HEK293T (cell line): ENCODE results near the gene MROH7.

Source experiments
- CTCF ChIA-PET: fragments of 350-600 bp; formaldehyde crosslinking; extraction: SDS; loops from one replicate; lab custom pipeline; 2021; ENCODE audit warnings: antibody characterized with exemption, inconsistent platforms; lab: Yijun Ruan, JAX
- POLR2A ChIA-PET: fragments of 350-600 bp; formaldehyde crosslinking; extraction: SDS; loops from one replicate; lab custom pipeline; 2020; ENCODE audit warnings: antibody characterized with exemption, inconsistent platforms; lab: Yijun Ruan, JAX
- DNase-seq: peaks from one replicate; pipeline ENCODE4 v3.0.0; 2012; ENCODE audit warnings: mixed read lengths; ENCODE audit errors: extremely low spot score
- ARNT ChIP-seq: fragments of 450-650 bp; IDR thresholded peaks from 2 replicates; pipeline ENCODE4 v1.6.1; 2017; ENCODE audit warnings: mild to moderate bottlenecking
- BHLHE40 ChIP-seq: fragments of 450-650 bp; IDR thresholded peaks from 2 replicates; pipeline ENCODE4 v1.6.1; 2016; ENCODE audit warnings: mild to moderate bottlenecking, moderate library complexity, borderline replicate concordance
- CTBP1 ChIP-seq: fragments of 450-650 bp; IDR thresholded peaks from 2 replicates; pipeline ENCODE4 v1.6.1; 2016; ENCODE audit warnings: borderline replicate concordance
- ELF4 ChIP-seq: fragments of 450-650 bp; IDR thresholded peaks from 2 replicates; pipeline ENCODE4 v1.6.1; 2017; ENCODE audit warnings: antibody characterized with exemption
- FOXA1 ChIP-seq: fragments of 450-650 bp; IDR thresholded peaks from 2 replicates; pipeline ENCODE4 v1.6.1; 2016; ENCODE audit warnings: mild to moderate bottlenecking
- FOXK2 ChIP-seq: fragments of 450-650 bp; IDR thresholded peaks from 2 replicates; pipeline ENCODE4 v1.6.1; 2016; ENCODE audit warnings: mild to moderate bottlenecking
- FOXM1 ChIP-seq: fragments of 450-650 bp; IDR thresholded peaks from 2 replicates; pipeline ENCODE4 v1.6.1; 2017; ENCODE audit warnings: mild to moderate bottlenecking, borderline replicate concordance
- HDGF ChIP-seq: fragments of 450-650 bp; IDR thresholded peaks from 2 replicates; pipeline ENCODE4 v1.6.1; 2017; ENCODE audit warnings: antibody characterized with exemption, borderline replicate concordance
- L3MBTL2 ChIP-seq: fragments of 450-650 bp; conservative IDR thresholded peaks from 2 replicates; pipeline ENCODE4 v1.6.1; 2016; ENCODE audit warnings: mild to moderate bottlenecking
- LEF1 ChIP-seq: fragments of 450-650 bp; IDR thresholded peaks from 2 replicates; pipeline ENCODE4 v1.6.1; 2017; ENCODE audit warnings: mild to moderate bottlenecking, borderline replicate concordance
- NFRKB ChIP-seq: fragments of 450-650 bp; IDR thresholded peaks from 2 replicates; pipeline ENCODE4 v1.6.1; 2016; ENCODE audit warnings: mild to moderate bottlenecking, moderate library complexity
- PKNOX1 ChIP-seq: fragments of 450-650 bp; IDR thresholded peaks from 2 replicates; pipeline ENCODE4 v1.6.1; 2016
- SP1 ChIP-seq: fragments of 450-650 bp; IDR thresholded peaks from 2 replicates; pipeline ENCODE4 v1.6.1; 2017
- SUZ12 ChIP-seq: fragments of 450-650 bp; IDR thresholded peaks from 2 replicates; pipeline ENCODE4 v1.6.1; 2016; ENCODE audit warnings: mild to moderate bottlenecking
- TARDBP ChIP-seq: fragments of 450-650 bp; IDR thresholded peaks from 2 replicates; pipeline ENCODE4 v1.6.1; 2016
- ZNF384 ChIP-seq: fragments of 450-650 bp; IDR thresholded peaks from 2 replicates; pipeline ENCODE4 v1.6.1; 2016

The MROH7 gene

DNA sequence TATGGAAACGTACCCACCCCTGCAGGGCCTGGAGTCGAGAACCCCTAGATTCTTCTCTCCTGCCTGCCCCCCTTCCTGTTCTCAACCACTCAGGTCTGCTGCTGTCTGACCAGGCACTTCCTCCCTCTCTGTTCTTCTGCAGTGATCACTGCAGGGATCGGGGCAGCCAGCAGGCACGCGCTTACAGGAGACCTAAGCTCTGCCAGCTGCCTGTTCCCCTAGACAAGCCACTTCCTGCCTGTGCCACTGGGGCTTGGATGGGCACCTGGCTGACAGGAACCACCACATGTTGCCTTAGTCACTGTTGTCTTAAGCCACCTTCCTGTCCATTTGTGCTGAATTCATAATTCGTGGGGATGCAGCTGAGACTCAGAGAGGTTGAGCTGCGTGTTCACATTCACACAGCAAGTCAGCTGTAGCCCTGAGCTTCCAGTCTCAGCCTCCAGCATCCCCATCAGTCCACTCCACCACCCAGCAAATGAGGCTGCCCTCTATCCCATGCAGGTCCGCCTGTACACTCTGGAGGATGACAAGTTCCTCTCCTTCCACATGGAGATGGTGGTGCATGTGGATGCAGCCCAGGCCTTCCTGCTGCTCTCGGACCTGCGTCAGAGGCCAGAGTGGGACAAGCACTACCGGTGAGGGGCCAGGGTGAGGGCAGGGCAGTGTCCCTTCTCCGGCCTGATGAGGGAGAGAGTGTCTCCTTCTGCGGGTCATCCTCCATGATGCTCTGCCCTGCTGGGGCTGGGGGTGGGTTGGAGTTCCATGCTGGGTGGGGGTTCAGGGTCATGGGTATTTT, 36.8 kb upstream of the MROH7 start:
- ChIA-PET POLR2A (no interaction called here), CTCF (interaction anchor here (0.7 kb wide), 1 partner anchor 552 kb away, joined by 3 read pairs; the partner anchor contains the start of gene TMEM59)
- DNase-seq = no peak
- no peak for TF ChIP-seq FOXA1
- TF ChIP-seq TARDBP = no peak
- TF ChIP-seq SUZ12 = no peak

DNA sequence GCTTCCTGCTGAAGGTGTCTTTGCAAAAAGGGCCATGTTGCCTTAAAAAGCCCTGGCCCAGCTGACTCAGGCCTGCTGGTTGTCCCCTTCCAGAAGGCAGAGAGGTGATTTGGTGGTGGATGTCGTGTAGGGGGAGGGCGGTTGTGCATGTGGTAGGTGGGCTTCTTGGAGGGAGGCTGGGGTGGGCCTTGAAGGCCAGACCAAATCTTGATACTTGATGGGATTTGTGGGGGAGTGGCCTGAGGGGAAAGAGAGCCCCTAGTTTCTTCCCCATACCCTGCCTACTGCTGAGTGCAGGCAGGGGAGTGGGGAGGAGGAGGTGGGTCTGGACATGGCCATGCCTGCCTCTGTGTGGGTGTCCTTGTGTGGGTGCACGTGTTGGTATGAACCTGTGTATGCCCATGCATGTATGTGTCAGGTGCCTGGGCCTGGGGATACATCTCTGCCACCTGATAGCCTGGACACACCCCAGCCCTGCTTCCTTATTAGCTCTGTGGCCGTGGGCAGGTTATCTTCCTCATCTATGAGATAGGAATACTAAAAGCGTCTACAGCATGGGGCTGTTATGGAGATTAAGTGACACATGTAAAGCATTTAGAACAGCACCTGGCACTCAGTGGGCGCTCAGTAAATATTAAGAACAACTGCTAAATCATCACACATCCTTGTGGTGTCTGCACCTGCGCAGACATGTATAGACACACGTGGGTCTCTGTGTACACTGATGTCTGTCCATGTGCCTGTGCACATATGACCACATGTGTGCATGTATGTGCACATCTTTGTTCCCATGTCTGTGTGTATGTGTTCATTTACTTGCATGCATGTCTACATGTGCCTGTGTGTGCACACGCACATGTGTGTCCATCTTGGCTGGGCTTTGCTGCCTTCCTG, 35.2 kb upstream of the MROH7 start:
- CTCF ChIA-PET = no interaction called here
- DNase-seq = no peak
- TF ChIP-seq ELF4 = no peak
- TF ChIP-seq CTBP1 = no peak
- no peak for TF ChIP-seq L3MBTL2
- TF ChIP-seq NFRKB = no peak
- no peak for TF ChIP-seq TARDBP
- TF ChIP-seq FOXK2 = no peak
- POLR2A ChIA-PET = no interaction called here

DNA sequence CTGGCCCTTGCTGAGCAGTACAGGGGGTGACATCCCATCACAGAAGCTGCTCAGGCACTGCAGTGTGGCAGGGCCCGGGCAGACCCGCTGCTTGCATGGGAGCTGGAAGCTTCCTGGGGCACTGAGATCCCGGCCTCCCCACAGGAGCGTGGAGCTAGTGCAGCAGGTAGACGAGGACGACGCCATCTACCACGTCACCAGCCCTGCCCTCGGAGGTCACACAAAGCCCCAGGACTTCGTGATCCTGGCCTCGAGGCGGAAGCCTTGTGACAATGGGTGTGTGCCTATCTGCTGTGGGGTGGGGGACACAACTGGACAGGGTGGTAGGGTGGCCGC, 34.6 kb upstream of the MROH7 start:
- TF ChIP-seq BHLHE40 (no peak), ZNF384 (no peak), SUZ12 (no peak), FOXA1 (no peak)
- DNase-seq = no peak
- POLR2A ChIA-PET = no interaction called here
- CTCF ChIA-PET = no interaction called here

GRCh38 chr1:54607821-54608565, 33.6 kb upstream of the MROH7 start:
- DNase-seq = no peak
- CTCF ChIA-PET = no interaction called here

DNA sequence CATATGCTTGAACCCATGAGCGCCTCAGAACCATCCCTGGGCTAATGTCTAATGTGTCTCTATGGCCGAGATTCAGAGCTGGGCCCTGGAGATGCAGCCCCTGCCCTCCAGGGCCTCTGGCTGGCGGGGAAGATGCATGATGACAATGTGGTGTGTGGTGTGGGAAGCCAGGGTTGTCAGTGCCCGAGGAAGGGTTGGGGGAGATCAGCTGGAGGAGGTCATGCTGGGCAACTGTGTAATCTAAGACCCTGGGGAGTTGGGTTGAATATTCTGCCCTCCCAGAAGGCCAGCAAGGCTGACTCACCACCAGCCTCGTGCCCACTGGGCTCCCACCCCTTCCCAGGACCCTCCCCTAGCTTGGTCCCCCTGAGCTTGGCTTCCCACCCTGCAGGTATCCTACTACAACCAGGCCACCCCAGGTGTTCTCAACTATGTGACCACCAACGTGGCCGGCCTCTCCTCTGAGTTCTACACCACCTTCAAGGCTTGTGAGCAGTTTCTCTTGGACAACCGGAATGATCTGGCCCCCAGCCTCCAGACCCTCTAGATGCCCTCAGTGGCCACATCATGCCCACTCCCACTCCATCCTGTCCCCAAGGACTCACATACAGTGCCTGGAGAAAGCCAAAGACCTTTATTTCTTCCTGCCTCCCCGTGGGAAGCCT, 32.9 kb upstream of the MROH7 start:
- DNase-seq = no peak
- CTCF ChIA-PET = no interaction called here
- TF ChIP-seq L3MBTL2 = no peak
- no peak for TF ChIP-seq FOXA1
- TF ChIP-seq LEF1 = no peak
- TF ChIP-seq BHLHE40 = no peak
- no peak for TF ChIP-seq FOXM1
- TF ChIP-seq ARNT = no peak
- no peak for TF ChIP-seq ZNF384
- TF ChIP-seq TARDBP = no peak
- TF ChIP-seq ELF4 = no peak
- no peak for TF ChIP-seq SP1
- TF ChIP-seq HDGF = no peak
- no peak for TF ChIP-seq FOXK2
- TF ChIP-seq NFRKB = no peak
- TF ChIP-seq PKNOX1 = no peak
- no peak for TF ChIP-seq CTBP1
- TF ChIP-seq SUZ12 = no peak
- POLR2A ChIA-PET = no interaction called here

More at GRCh38 chr1:54607821-54608565, 33.6 kb upstream of the MROH7 start:
- TF ChIP-seq ELF4 (no peak), SP1 (no peak), ZNF384 (no peak), CTBP1 (no peak), FOXM1 (no peak), FOXK2 (no peak), LEF1 (no peak), L3MBTL2 (no peak), HDGF (no peak), NFRKB (no peak), SUZ12 (no peak), FOXA1 (no peak), BHLHE40 (no peak), ARNT (no peak)
- POLR2A ChIA-PET = no interaction called here

- POLR2A ChIA-PET = no interaction called here
- no peak for DNase-seq
- TF ChIP-seq FOXA1 = no peak
- TF ChIP-seq ZNF384 = no peak
- TF ChIP-seq L3MBTL2 = no peak
- no peak for TF ChIP-seq SUZ12
- TF ChIP-seq FOXK2 = no peak
- TF ChIP-seq NFRKB = no peak
- no peak for TF ChIP-seq TARDBP
- no peak for TF ChIP-seq HDGF
- no peak for TF ChIP-seq SP1
- TF ChIP-seq CTBP1 = no peak
- no peak for TF ChIP-seq ARNT
- no peak for TF ChIP-seq FOXM1
- TF ChIP-seq LEF1 = no peak
- no peak for TF ChIP-seq ELF4
- no peak for TF ChIP-seq PKNOX1
- TF ChIP-seq BHLHE40 = no peak
- CTCF ChIA-PET = no interaction called here
Measured at GRCh38 chr1:54609301-54609921, 32.2 kb upstream of the MROH7 start.
